Activated CD4-positive, alpha-beta memory T cell treated with anti-CD3 and anti-CD28 coated beads, Interleukin-2, amount 10 ng/mL, durations not matched to agents 7 days and 5 days (primary cell): ENCODE data around the gene TNFSF9. TPM values are rescaled to one million over a fixed set of nuclear protein-coding genes. Genes with fewer than 3 reads are reported as not detected.

Experiments used
- CTCF ChIA-PET: fragments of 350-600 bp; sonication (Branson Sonifier 250); formaldehyde crosslinking; loops from one replicate; lab custom pipeline; 2021; ENCODE audit warnings: antibody characterized with exemption, inconsistent platforms; lab: Charles Lee
- POLR2A ChIA-PET: fragments of 350-600 bp; sonication (Branson Sonifier 250); formaldehyde crosslinking; loops from one replicate; lab custom pipeline; 2021; ENCODE audit warnings: antibody characterized with exemption; lab: Charles Lee
- DNase-seq: peaks from one replicate; pipeline ENCODE4 v3.0.0-alpha.2; 2020
- H3K27ac Mint-ChIP-seq: one replicate; pipeline ENCODE4 v1.8.0; 2021; ENCODE audit warnings: mild to moderate bottlenecking, mixed read lengths
- H3K27me3 Mint-ChIP-seq: one replicate; pipeline ENCODE4 v1.8.0; 2021; ENCODE audit warnings: mixed read lengths
- H3K36me3 Mint-ChIP-seq: one replicate; pipeline ENCODE4 v1.8.0; 2021; ENCODE audit warnings: low read depth, mixed read lengths
- H3K4me1 Mint-ChIP-seq: one replicate; pipeline ENCODE4 v1.8.0; 2021; ENCODE audit warnings: mixed read lengths
- H3K4me3 Mint-ChIP-seq: one replicate; pipeline ENCODE4 v1.8.0; 2021; ENCODE audit warnings: mild to moderate bottlenecking, mixed read lengths
- H3K9me3 Mint-ChIP-seq: one replicate; pipeline ENCODE4 v1.8.0; 2021; ENCODE audit warnings: mixed read lengths
- total RNA-seq, 2 experiments: library from RNA; stranded (reverse); gene quantifications; one replicate each; pipeline ENCODE4 v1.2.3, GENCODE V29; 2021

The TNFSF9 gene
- total RNA-seq, 2 experiments from 2014 or later: 5.7 to 5.8 TPM

DNA sequence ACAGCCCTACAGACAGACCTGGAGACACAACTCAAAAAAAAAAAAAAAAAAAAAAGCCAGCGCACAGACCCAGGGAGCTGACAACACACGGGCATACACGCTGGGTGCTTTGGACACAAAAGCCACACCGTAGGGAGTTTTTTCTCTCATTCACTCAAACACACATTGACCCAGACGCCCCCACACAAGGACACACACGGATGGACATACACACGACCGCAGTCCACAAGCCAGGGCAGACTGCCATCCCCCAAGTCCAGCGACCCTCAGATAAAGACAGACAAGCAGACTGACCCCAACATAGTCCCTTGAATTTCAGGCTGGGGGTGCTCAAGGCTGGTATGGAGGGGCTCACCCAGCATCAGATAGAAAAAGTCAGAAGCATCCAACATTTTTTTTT is 16.7 kb upstream of the TNFSF9 start:
- CTCF ChIA-PET: no interaction called here

DNA sequence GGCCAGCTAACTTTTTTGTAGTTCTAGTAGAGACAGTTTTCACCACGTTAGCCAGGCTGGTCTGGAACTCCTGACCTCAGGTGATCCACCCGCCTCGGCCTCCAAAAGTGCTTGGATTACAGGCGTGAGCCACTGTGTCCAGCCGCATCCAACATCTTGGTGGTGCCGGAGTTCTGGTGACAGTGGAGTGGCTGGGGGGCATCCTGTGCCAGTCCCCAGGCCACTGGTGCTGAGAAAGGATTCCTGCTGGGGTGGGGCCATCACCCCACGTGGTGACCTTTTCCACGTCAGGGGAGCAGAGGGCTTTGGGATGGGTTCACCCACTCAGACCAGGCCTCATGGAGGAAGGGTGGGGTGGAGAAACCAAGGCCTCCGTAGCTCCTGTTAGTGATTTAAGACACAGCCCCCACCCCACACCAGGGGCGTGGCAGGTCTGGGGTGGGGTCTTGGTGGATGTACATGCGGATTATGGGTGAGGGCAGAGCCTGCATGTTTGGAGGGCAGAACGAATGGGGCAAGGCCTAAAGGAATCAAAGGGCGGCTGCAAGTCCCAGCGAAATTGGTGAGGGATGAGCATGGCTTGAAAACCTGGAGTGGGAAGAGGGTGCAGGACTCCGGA is 15.8 kb upstream of the TNFSF9 start:
- Mint-ChIP-seq H3K36me3 (no peaks in the 10 kb centered on the region), H3K9me3 (no peaks in the 10 kb centered on the region), H3K4me3 (peak overlapping the region; percentile 52), H3K4me1 (peaks cover 38% of the 10 kb centered on the region), H3K27ac (no peak overlapping the region), H3K27me3 (no peaks in the 10 kb centered on the region)
- POLR2A ChIA-PET: interaction anchor here (1.5 kb wide), 1 partner anchor 12 kb away, joined by 4 read pairs; no protein-coding TSS in a partner anchor
- no peak for DNase-seq
- CTCF ChIA-PET: interaction anchor here (0.7 kb wide), 1 partner anchor 627 kb away, joined by 3 read pairs; no protein-coding TSS in a partner anchor

More for the DNA sequence above, 16.7 kb upstream of the TNFSF9 start:
- POLR2A ChIA-PET: no interaction called here
- Mint-ChIP-seq H3K4me3 (no peak overlapping the region), H3K4me1 (peaks cover 31% of the 10 kb centered on the region), H3K27me3 (no peaks in the 10 kb centered on the region), H3K9me3 (no peaks in the 10 kb centered on the region), H3K36me3 (no peaks in the 10 kb centered on the region), H3K27ac (no peak overlapping the region)
- no peak for DNase-seq

DNA sequence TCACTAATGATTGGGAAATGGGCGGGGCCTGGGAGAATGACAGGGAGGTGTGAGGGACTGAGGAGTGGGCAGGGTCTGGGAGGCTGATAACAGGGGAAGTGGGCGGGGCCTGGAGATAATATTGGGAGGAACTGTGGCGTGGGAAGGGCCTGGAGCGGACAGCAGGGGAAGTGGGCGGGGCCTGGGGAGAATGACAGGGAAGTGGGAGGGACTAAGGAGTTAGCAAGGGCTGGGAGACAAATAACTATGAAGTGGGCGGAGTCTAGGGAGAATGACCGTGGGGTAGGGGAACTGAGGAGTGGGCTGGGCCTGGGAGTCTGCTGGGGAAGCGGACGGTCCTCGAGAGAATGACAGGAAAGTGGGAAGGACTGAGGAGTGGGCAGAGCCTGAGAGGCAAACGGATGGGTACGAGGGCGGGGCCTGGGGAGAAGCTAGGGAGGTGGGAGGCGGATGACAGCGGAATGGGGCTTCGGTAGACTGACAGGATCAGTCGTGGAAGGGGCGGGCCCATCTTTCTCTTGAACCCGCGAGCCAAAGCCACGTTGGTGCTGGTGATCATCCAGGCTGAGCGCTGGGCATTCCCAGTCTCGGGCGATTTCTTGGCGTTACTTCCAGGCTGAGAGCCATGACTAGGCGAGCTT is 14.7 kb upstream of the TNFSF9 start:
- Mint-ChIP-seq H3K9me3 (no peaks in the 10 kb centered on the region), H3K36me3 (no peaks in the 10 kb centered on the region), H3K27me3 (no peaks in the 10 kb centered on the region), H3K4me1 (peaks cover 43% of the 10 kb centered on the region), H3K4me3 (peak overlapping the region; percentile 98), H3K27ac (peak overlapping the region; percentile 88)
- peak; percentile 85 for DNase-seq
- ChIA-PET CTCF (interaction anchor here (0.6 to 3.9 kb wide), 24 partner anchors 9 to 626 kb away, joined by 3 to 44 read pairs (median 5); partner anchors contain the start of genes DENND1C, GPR108, TNFSF9 and VAV1), POLR2A (interaction anchor here (0.7 to 2.5 kb wide), 12 partner anchors 13 to 347 kb away, joined by 3 to 14 read pairs (median 4); partner anchors contain the start of genes DENND1C and TNFSF9)

DNA sequence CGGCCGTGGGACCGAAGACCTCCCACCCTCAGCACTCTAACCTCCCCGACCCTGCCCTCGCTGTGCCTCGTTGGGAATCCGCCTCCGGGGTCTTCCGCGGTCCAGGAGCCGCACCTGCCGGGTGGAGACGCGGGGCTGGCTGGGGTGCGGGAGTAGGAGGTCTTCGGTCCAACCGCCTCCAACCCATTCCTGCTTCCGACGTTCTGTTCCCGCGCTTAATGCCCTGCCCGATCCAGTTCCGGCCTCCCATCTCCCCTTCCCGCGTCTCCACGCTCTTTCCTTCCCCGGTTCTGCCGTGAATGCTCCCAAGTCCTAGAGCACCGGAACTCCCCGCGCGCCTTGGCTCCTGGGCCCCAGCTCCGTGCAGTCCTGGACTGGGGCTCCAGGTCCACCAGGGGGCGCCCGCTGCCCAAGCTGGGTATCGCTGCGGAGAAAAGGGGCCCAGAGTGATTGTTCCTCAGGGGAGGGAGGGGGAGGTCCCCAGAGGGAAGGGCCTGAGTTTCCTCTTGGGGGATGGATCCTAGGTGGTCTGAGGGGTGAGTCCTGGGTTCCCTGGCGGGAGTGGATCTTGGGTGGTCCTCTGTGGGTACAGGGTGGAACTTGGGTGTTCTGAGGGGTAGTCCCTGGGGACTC is 14.1 kb upstream of the TNFSF9 start:
- no peaks in the 10 kb centered on the region for H3K9me3 Mint-ChIP-seq
- H3K4me1 Mint-ChIP-seq: peaks cover 42% of the 10 kb centered on the region
- ChIA-PET CTCF (interaction anchor here (0.6 to 3.9 kb wide), 25 partner anchors 10 to 1822 kb away, joined by 3 to 44 read pairs (median 5); partner anchors contain the start of genes DENND1C, GPR108, TNFSF9 and VAV1), POLR2A (interaction anchor here (0.7 to 2.5 kb wide), 12 partner anchors 14 to 346 kb away, joined by 3 to 14 read pairs (median 4); partner anchors contain the start of genes DENND1C and TNFSF9)
- peak overlapping the region; percentile 88 for H3K27ac Mint-ChIP-seq
- H3K27me3 Mint-ChIP-seq: no peaks in the 10 kb centered on the region
- DNase-seq: peak; percentile 93
- peak overlapping the region; percentile 98 for H3K4me3 Mint-ChIP-seq
- H3K36me3 Mint-ChIP-seq: no peaks in the 10 kb centered on the region

DNA sequence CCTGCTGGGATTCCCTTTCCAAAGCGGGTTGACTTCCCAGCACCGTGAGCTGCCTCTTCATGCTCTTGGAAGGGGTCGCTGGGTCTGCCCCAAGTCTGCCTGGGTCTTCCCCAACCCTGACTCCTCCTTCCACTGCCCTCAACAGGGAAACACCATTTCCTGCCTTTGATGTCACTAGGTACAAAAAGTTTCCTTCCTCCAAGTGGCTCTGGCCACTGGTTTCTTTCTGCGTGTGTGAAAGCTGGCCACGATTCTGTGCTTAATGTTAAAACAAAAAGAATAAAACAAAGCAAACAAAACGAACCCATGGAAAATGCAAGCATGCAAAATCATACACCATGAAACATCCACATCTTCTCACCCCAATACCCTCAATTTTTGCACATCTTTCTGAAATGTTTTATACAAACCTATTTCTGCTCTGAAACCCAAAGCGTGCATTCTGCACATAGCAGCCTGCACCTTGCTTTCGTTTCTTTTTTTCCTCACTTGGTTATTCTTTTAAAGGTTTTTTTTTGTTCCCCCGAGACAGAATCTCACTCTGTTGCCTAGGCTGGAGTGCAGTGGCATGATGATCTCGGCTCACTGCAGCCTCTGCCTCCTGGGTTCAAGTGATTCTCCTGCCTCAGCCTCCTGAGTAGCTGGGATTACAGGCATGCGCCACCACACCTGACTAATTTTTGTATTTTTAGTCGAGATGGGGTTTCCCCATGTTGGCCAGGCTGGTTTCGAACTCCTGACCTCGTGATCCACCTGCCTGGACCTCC is 12.5 kb upstream of the TNFSF9 start:
- DNase-seq: peak; percentile 56
- Mint-ChIP-seq H3K27ac (peak overlapping the region; percentile 59), H3K4me1 (peaks cover 53% of the 10 kb centered on the region), H3K36me3 (no peaks in the 10 kb centered on the region), H3K4me3 (peak overlapping the region; percentile 64), H3K27me3 (no peaks in the 10 kb centered on the region), H3K9me3 (no peaks in the 10 kb centered on the region)
- POLR2A ChIA-PET: interaction anchor here (0.7 to 2.5 kb wide), 6 partner anchors 12 to 345 kb away, joined by 3 to 14 read pairs (median 4); partner anchors contain the start of gene TNFSF9
- CTCF ChIA-PET: interaction anchor here (0.7 to 3.9 kb wide), 8 partner anchors 15 to 345 kb away, joined by 3 to 44 read pairs (median 7); partner anchors contain the start of gene GPR108

DNA sequence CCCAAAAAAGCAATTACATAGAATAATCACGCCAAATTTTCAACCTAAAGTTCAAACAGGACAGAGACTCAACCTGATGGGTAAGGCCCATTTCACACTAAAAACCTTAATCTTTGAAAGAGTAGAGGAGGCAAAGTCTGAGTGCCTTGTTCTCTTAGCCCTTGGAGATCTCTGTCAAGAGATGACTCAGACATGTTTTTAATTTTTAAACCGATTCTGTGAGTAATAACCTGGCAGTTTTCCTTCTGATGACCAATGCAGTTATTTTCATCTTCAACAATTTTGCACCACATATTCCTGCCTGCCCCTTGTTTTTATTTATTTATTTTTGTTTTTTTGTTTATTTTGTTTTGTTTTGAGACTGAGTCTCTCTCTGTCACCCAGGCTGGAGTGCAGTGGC is 11.5 kb upstream of the TNFSF9 start:
- Mint-ChIP-seq H3K27me3 (no peaks in the 10 kb centered on the region), H3K27ac (peak overlapping the region; percentile 50), H3K4me1 (peaks cover 53% of the 10 kb centered on the region), H3K36me3 (no peaks in the 10 kb centered on the region), H3K4me3 (peak overlapping the region; percentile 15), H3K9me3 (no peaks in the 10 kb centered on the region)
- POLR2A ChIA-PET: interaction anchor here (1.1 to 1.3 kb wide), 2 partner anchors 58 to 77 kb away, joined by 3 read pairs; no protein-coding TSS in a partner anchor
- no peak for DNase-seq
- CTCF ChIA-PET: interaction anchor here (1.1 to 3.9 kb wide), 4 partner anchors 11 to 344 kb away, joined by 3 to 44 read pairs (median 4); partner anchors contain the start of gene TNFSF9

DNA sequence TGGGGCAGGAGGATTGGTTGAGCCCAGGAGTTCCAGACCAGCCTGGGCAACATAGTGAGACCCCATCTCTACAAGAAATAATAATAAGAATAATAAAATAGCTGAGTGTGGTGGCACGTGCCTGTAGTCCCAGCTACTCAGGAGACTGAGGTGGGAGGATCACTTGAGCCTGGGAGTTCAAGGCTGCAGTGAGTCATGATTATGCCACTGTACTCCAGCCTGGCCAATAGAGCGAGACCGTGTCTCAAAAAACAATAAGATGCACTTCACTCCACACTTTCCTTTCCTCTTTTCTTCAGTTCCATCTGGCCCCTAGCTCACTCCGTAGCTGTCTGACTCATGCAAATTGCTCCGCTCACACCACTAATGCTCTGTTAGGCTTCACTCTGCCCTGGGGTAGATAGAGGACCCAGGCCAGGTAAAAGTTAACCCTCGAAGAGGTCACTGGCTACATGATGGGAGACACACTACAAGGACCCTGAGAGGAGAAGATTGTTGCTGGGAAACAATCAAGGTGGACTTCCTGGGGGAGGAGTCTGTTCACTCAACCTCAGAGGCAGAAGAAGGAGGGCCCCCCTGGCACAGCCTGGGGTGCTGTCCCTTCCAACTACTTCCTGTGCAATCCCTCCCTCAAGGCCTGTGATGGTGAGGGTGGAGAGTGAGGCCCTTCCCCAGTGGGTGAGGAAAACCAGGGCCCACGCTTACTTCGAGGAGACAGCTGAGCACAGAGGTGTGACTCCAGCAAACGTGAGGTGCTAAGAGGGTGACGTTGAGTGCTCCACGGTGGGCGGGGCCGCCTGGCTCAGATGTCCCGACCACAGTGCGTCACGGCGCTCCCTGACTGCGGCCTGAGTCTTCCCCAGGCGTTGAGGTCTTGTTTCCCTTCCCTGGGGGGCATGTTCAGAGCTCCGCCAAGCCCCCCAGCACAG is 8.8 kb upstream of the TNFSF9 start:
- no peak overlapping the region for H3K27ac Mint-ChIP-seq
- peaks cover 42% of the 10 kb centered on the region for H3K4me1 Mint-ChIP-seq
- peak; percentile 70 for DNase-seq

DNA sequence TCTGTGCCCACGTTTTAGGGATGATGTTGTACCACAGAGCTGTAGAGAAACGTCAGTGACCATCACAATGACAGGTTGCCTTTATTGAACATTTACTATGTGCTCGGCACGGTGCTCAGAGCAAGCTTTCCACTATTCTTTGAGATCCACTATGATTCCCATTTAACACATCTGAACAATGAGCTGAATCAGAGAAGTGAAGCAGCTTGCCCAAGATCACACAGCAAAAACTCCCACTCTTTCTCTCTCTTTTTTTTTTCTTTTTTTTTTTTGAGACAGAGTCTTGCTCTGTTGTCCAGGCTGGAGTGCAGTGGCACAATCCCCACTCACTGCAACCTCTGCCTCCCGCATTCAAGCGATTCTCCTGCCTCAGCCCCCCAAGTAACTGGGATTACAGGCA is 8.1 kb upstream of the TNFSF9 start:
- H3K27ac Mint-ChIP-seq: no peak overlapping the region
- no peaks in the 10 kb centered on the region for H3K9me3 Mint-ChIP-seq
- H3K4me1 Mint-ChIP-seq: peaks cover 35% of the 10 kb centered on the region
- no peak for DNase-seq
- ChIA-PET CTCF (interaction anchor here (0.6 to 1.2 kb wide), 2 partner anchors 64 to 341 kb away, joined by 3 read pairs; no protein-coding TSS in a partner anchor), POLR2A (interaction anchor here (0.7 to 1.5 kb wide), 2 partner anchors 8 to 195 kb away, joined by 4 to 5 read pairs; partner anchors contain the start of gene TNFSF9)
- no peak overlapping the region for H3K4me3 Mint-ChIP-seq
- peaks cover under 1% of the 10 kb centered on the region for H3K27me3 Mint-ChIP-seq
- H3K36me3 Mint-ChIP-seq: no peaks in the 10 kb centered on the region

More for the DNA sequence above, 8.8 kb upstream of the TNFSF9 start:
- no peaks in the 10 kb centered on the region for H3K27me3 Mint-ChIP-seq
- H3K9me3 Mint-ChIP-seq: no peaks in the 10 kb centered on the region
- H3K4me3 Mint-ChIP-seq: no peak overlapping the region
- ChIA-PET POLR2A (interaction anchor here (0.7 to 1.5 kb wide), 3 partner anchors 9 to 214 kb away, joined by 4 to 5 read pairs (median 4); partner anchors contain the start of gene TNFSF9), CTCF (interaction anchor here (1.2 kb wide), 1 partner anchor 342 kb away, joined by 3 read pairs; no protein-coding TSS in a partner anchor)
- H3K36me3 Mint-ChIP-seq: no peaks in the 10 kb centered on the region

DNA sequence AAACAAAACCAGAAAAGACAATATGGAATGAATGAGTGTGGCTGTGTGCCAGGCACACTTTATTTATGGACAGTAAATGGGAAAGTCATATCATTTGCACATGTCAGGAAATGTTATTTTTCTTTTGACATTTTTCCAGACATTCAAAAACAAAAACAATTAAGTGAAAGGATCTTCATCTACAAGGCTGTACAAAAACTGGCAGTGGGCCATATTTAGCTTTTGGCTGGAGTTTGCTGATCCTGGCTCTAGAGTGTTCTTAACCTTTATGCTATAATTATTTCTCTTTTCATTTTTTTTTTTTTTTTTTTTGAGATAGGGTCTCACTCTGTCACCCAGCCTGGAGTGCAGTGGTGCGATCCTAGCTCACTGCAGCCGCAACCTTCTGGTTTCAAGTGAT is 6.5 kb upstream of the TNFSF9 start:
- Mint-ChIP-seq H3K27me3 (peaks cover 6% of the 10 kb centered on the region), H3K9me3 (no peaks in the 10 kb centered on the region), H3K27ac (no peak overlapping the region), H3K4me1 (peaks cover 24% of the 10 kb centered on the region), H3K4me3 (no peak overlapping the region), H3K36me3 (no peaks in the 10 kb centered on the region)
- DNase-seq: no peak
- POLR2A ChIA-PET: interaction anchor here (0.6 kb wide), 1 partner anchor 341 kb away, joined by 3 read pairs; no protein-coding TSS in a partner anchor
- CTCF ChIA-PET: no interaction called here

DNA sequence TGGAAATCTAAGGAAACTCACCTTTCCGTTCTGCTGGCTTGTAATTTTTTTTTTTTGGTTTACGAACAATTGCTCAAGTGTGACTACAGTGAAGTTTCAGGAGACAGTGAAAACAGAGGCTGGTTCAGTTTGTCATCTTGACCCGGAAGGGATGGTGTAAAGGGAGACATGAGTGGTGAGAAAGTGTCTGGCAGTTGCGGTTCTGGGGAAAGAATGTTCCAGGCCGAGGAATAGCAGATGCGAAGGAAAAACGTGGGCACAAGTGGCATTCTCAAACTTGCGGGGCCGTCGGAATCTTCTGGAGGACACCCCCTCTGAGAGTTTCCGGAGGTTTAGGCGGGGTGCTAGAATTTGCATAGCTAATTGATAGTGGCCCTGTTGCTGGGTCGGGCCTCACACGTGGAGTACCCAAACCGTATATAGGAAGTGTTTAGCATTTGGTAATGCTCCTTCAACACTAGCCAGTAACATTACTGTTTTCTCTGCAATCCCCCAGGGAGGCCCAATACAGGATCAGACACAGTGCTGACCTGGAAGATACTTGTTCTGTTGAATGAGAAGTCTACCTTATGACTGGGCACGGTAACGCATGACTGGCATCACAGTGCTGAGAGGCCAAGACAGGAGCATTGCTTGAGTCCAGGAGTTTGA is 2.8 kb upstream of the TNFSF9 start:
- POLR2A ChIA-PET: no interaction called here
- peaks cover 36% of the 10 kb centered on the region for H3K27me3 Mint-ChIP-seq
- no peak overlapping the region for H3K4me3 Mint-ChIP-seq
- H3K27ac Mint-ChIP-seq: no peak overlapping the region
- peaks cover 34% of the 10 kb centered on the region for H3K4me1 Mint-ChIP-seq
- CTCF ChIA-PET: no interaction called here
- no peaks in the 10 kb centered on the region for H3K9me3 Mint-ChIP-seq
- DNase-seq: no peak
- peaks cover 4% of the 10 kb centered on the region for H3K36me3 Mint-ChIP-seq
